Hepatocyte (in vitro differentiated cells): ENCODE measurements around the gene PCDHGB4. TPM values are rescaled to one million over a fixed set of nuclear protein-coding genes. Genes with fewer than 3 reads are reported as not detected.

Source experiments
- DNase-seq: peaks from one replicate; pipeline ENCODE4 v3.0.0-alpha.2; 2016; ENCODE audit warnings: low spot score
- H2AFZ ChIP-seq: fragments of 200-600 bp; sonication (generic); 2 replicates; pipeline ENCODE4 v1.6.0; 2016; ENCODE audit warnings: antibody characterized with exemption, mild to moderate bottlenecking
- H3K27ac ChIP-seq: fragments of 200-600 bp; sonication (generic); 2 replicates; pipeline ENCODE4 v1.5.1; 2016; ENCODE audit warnings: mild to moderate bottlenecking
- H3K27me3 ChIP-seq: fragments of 200-600 bp; sonication (generic); 2 replicates; pipeline ENCODE4 v1.6.1; 2016
- H3K36me3 ChIP-seq: fragments of 200-600 bp; sonication (generic); replicated peaks from 2 replicates; pipeline ENCODE4 v1.5.1; 2016; ENCODE audit warnings: low read depth; ENCODE audit not compliant: insufficient read depth
- H3K4me1 ChIP-seq: fragments of 200-600 bp; sonication (generic); 2 replicates; pipeline ENCODE4 v1.5.1; 2016; ENCODE audit warnings: mild to moderate bottlenecking, moderate library complexity; ENCODE audit not compliant: insufficient read depth
- H3K4me2 ChIP-seq: fragments of 200-600 bp; sonication (generic); 2 replicates; pipeline ENCODE4 v1.6.0; 2016
- H3K4me3 ChIP-seq: fragments of 200-600 bp; sonication (generic); 2 replicates; pipeline ENCODE4 v1.5.1; 2016; ENCODE audit warnings: mild to moderate bottlenecking
- H3K79me2 ChIP-seq: fragments of 200-600 bp; sonication (generic); 2 replicates; pipeline ENCODE4 v1.6.0; 2017; ENCODE audit warnings: mild to moderate bottlenecking
- H3K9me2 ChIP-seq: fragments of 200-600 bp; sonication (generic); replicated peaks from 2 replicates; pipeline ENCODE4 v1.6.0; 2017; ENCODE audit warnings: mild to moderate bottlenecking; ENCODE audit not compliant: insufficient read depth
- H3K9me3 ChIP-seq: fragments of 200-600 bp; sonication (generic); 2 replicates; pipeline ENCODE4 v1.5.1; 2016; ENCODE audit warnings: low read depth, mild to moderate bottlenecking
- H4K20me1 ChIP-seq: fragments of 200-600 bp; sonication (generic); 2 replicates; pipeline ENCODE4 v1.6.0; 2016; ENCODE audit warnings: mild to moderate bottlenecking; ENCODE audit not compliant: insufficient read depth, poor library complexity, severe bottlenecking
- CTCF ChIP-seq: fragments of 200-600 bp; sonication (generic); IDR thresholded peaks from 2 replicates; pipeline ENCODE4 v1.5.1; 2016; ENCODE audit warnings: antibody characterized with exemption, mild to moderate bottlenecking; ENCODE audit not compliant: poor library complexity
- EZH2 ChIP-seq: fragments of 200-600 bp; sonication (generic); IDR thresholded peaks from 2 replicates; pipeline ENCODE4 v1.6.1; 2016; ENCODE audit warnings: antibody characterized with exemption, mild to moderate bottlenecking, borderline replicate concordance
- EZH2phosphoT487 ChIP-seq: fragments of 200-600 bp; sonication (generic); IDR thresholded peaks from one replicate; pipeline ENCODE4 v1.6.1; 2018; ENCODE audit warnings: antibody characterized with exemption, mild to moderate bottlenecking, low read depth, moderate library complexity; ENCODE audit not compliant: unreplicated experiment, severe bottlenecking
- WGBS: methylation state at CpG from one replicate; pipeline ENCODE4 v1.1.6; 2016; ENCODE audit warnings: low lambda C conversion rate; ENCODE audit errors: missing lambda C conversion rate; 5-methylcytosine and 5-hydroxymethylcytosine counted together
- polyA plus RNA-seq: library from polyadenylated mRNA; unstranded; fragments of >200 nt; fragmentation: Nextera tagmentation; extraction: Ambion mirVana; gene quantifications from 2 replicates; pipeline ENCODE4 v1.2.1, GENCODE V29; 2016
- total RNA-seq: library from RNA; depleted of rRNA; stranded (reverse); fragments of >200 nt; gene quantifications from 2 replicates; pipeline ENCODE4 v1.2.3, GENCODE V29; 2014

Gene PCDHGB4
- total and polyA plus RNA-seq, 2 experiments from 2014 or later = 17.9 to 20.0 TPM

- Histone ChIP-seq H3K27ac (no peak overlapping the region), H3K9me3 (peaks cover 5% of the 10 kb centered on the region), H3K9me2 (no peaks in the 10 kb centered on the region), H3K4me3 (no peak overlapping the region), H3K4me2 (no peak overlapping the region), H4K20me1 (no peaks in the 10 kb centered on the region), H2AFZ (no peak overlapping the region), H3K36me3 (no peaks in the 10 kb centered on the region), H3K4me1 (no peaks in the 10 kb centered on the region), H3K79me2 (no peaks in the 10 kb centered on the region), H3K27me3 (no peaks in the 10 kb centered on the region)
- DNase-seq = no peak
- TF ChIP-seq CTCF (no peak), EZH2 (no peak), EZH2phosphoT487 (no peak)
- 96% methylated on average over 43 of the region's 46 CpGs for WGBS
These were observed 21.2 kb upstream of the PCDHGB4 start for GRCh38 chr5:141366016-141366896.

- H3K27ac ChIP-seq = no peak within 1 kb of the TSS
- DNase-seq = no peak
- no peak within 1 kb of the TSS for H3K4me2 ChIP-seq
- no peaks in the 10 kb centered on the region for H3K9me3 ChIP-seq
- H3K9me2 ChIP-seq = no peaks in the 10 kb centered on the region
- TF ChIP-seq EZH2 (no peak), CTCF (no peak), EZH2phosphoT487 (no peak)
- WGBS = 90% methylated on average over 32 of the region's 32 CpGs
- H3K27me3 ChIP-seq = no peaks in the 10 kb centered on the region
- no peaks in the 10 kb centered on the region for H3K79me2 ChIP-seq
- no peak within 1 kb of the TSS for H2AFZ ChIP-seq
- H3K36me3 ChIP-seq = no peaks in the 10 kb centered on the region
- no peaks in the 10 kb centered on the region for H3K4me1 ChIP-seq
- H3K4me3 ChIP-seq = no peak within 1 kb of the TSS
- H4K20me1 ChIP-seq = no peaks in the 10 kb centered on the region
These were observed 17.3 kb upstream of the PCDHGB4 start, which contains the start of gene PCDHGB3 for GRCh38 chr5:141369994-141370848. Gene PCDHGB3 (plus strand): TSS chr5:141370242. CDS start chr5:141370395, 153 bp downstream.

GRCh38 chr5:141371572-141372475 is 15.7 kb upstream of the PCDHGB4 start:
- Histone ChIP-seq H3K27ac (no peak overlapping the region), H3K79me2 (no peaks in the 10 kb centered on the region), H3K4me3 (no peak overlapping the region), H2AFZ (no peak overlapping the region), H3K27me3 (no peaks in the 10 kb centered on the region), H3K9me2 (no peaks in the 10 kb centered on the region), H3K4me1 (no peaks in the 10 kb centered on the region), H3K9me3 (no peaks in the 10 kb centered on the region), H3K36me3 (no peaks in the 10 kb centered on the region), H4K20me1 (no peaks in the 10 kb centered on the region), H3K4me2 (no peak overlapping the region)
- no peak for TF ChIP-seq EZH2
- TF ChIP-seq CTCF = no peak
- TF ChIP-seq EZH2phosphoT487 = no peak
- 97% methylated on average over 65 of the region's 69 CpGs for WGBS
- DNase-seq = no peak
